H9 (cell line): ENCODE results near the gene SHISA9. TPM values are rescaled to one million over a fixed set of nuclear protein-coding genes. Genes with fewer than 3 reads are reported as not detected.

ENCODE experiments used
- DNase-seq: peaks from one replicate; pipeline ENCODE4 v3.0.0-alpha.2; 2017
- H2AFZ ChIP-seq: one replicate; pipeline ENCODE4 v1.6.1; 2013; ENCODE audit warnings: mild to moderate bottlenecking, low read length, control low read depth, moderate library complexity
- H2AK5ac ChIP-seq: 2 replicates; pipeline ENCODE4 v1.6.1; 2013; ENCODE audit warnings: low read length, control low read depth, mixed read lengths; ENCODE audit not compliant: insufficient read length
- H2BK120ac ChIP-seq: one replicate; pipeline ENCODE4 v1.6.1; 2013; ENCODE audit warnings: low read depth, mild to moderate bottlenecking, low read length, control low read depth, inconsistent platforms; ENCODE audit not compliant: poor library complexity, severe bottlenecking
- H2BK12ac ChIP-seq: 2 replicates; pipeline ENCODE4 v1.6.1; 2013; ENCODE audit warnings: low read length, control low read depth, mixed read lengths, low read depth; ENCODE audit not compliant: insufficient read length
- H2BK15ac ChIP-seq: 2 replicates; pipeline ENCODE4 v1.6.1; 2013; ENCODE audit warnings: low read depth, low read length, control low read depth
- H2BK20ac ChIP-seq: one replicate; pipeline ENCODE4 v1.6.1; 2013; ENCODE audit warnings: low read depth, mild to moderate bottlenecking, low read length, control low read depth, inconsistent platforms; ENCODE audit not compliant: poor library complexity, severe bottlenecking
- H2BK5ac ChIP-seq: 2 replicates; pipeline ENCODE4 v1.6.1; 2013; ENCODE audit warnings: low read length, control low read depth, mixed read lengths; ENCODE audit not compliant: insufficient read length
- H3K14ac ChIP-seq: 2 replicates; pipeline ENCODE4 v1.6.1; 2013; ENCODE audit warnings: low read length, control low read depth; ENCODE audit not compliant: insufficient read depth
- H3K18ac ChIP-seq: 2 replicates; pipeline ENCODE4 v1.6.1; 2013; ENCODE audit warnings: low read depth, mild to moderate bottlenecking, mixed read lengths, low read length, control low read depth; ENCODE audit not compliant: insufficient read length
- H3K23ac ChIP-seq: 2 replicates; pipeline ENCODE4 v1.6.1; 2013; ENCODE audit warnings: low read length, control low read depth, mixed read lengths, low read depth; ENCODE audit not compliant: insufficient read length
- H3K23me2 ChIP-seq: 2 replicates; pipeline ENCODE4 v1.6.1; 2013; ENCODE audit warnings: low read depth, mild to moderate bottlenecking, mixed read lengths, low read length, control low read depth; ENCODE audit not compliant: insufficient read length, poor library complexity, severe bottlenecking
- H3K27ac ChIP-seq: 2 replicates; pipeline ENCODE4 v1.5.1; 2013; ENCODE audit warnings: low read length, control low read depth, mixed read lengths, low read depth; ENCODE audit not compliant: insufficient read length
- H3K27me3 ChIP-seq: 2 replicates; pipeline ENCODE4 v1.6.1; 2013; ENCODE audit warnings: low read length, control low read depth, inconsistent platforms; ENCODE audit not compliant: insufficient read depth
- H3K4ac ChIP-seq: 2 replicates; pipeline ENCODE4 v1.6.1; 2013; ENCODE audit warnings: low read depth, mild to moderate bottlenecking, control low read depth, inconsistent platforms, low read length, moderate library complexity
- H3K4me1 ChIP-seq: 2 replicates; pipeline ENCODE4 v1.6.1; 2013; ENCODE audit warnings: low read length, control low read depth, inconsistent platforms; ENCODE audit not compliant: insufficient read depth
- H3K4me2 ChIP-seq: 2 replicates; pipeline ENCODE4 v1.6.1; 2013; ENCODE audit warnings: low read length, control low read depth, mixed read lengths; ENCODE audit not compliant: insufficient read length, insufficient read depth
- H3K56ac ChIP-seq: 2 replicates; pipeline ENCODE4 v1.6.1; 2013; ENCODE audit warnings: low read depth, mild to moderate bottlenecking, mixed read lengths, low read length, control low read depth; ENCODE audit not compliant: insufficient read length
- H3K79me1 ChIP-seq: 2 replicates; pipeline ENCODE4 v1.6.1; 2013; ENCODE audit warnings: low read depth, mild to moderate bottlenecking, moderate library complexity, low read length, control low read depth, inconsistent platforms; ENCODE audit not compliant: insufficient read depth, poor library complexity, severe bottlenecking
- H3K79me2 ChIP-seq: 2 replicates; pipeline ENCODE4 v1.6.1; 2013; ENCODE audit warnings: low read length, control low read depth, inconsistent platforms; ENCODE audit not compliant: insufficient read depth
- H3K9ac ChIP-seq: 2 replicates; pipeline ENCODE4 v1.6.1; 2013; ENCODE audit warnings: low read length, control low read depth, mixed read lengths; ENCODE audit not compliant: insufficient read length; ENCODE audit errors: extremely low read depth
- H3K9me3 ChIP-seq: one replicate; pipeline ENCODE4 v1.6.1; 2013; ENCODE audit warnings: low read depth, low read length, inconsistent platforms; ENCODE audit not compliant: control insufficient read depth
- H3T11ph ChIP-seq: one replicate; pipeline ENCODE4 v1.6.1; 2013; ENCODE audit warnings: mild to moderate bottlenecking, low read length, control low read depth, inconsistent platforms
- H4K20me1 ChIP-seq: one replicate; pipeline ENCODE4 v1.6.1; 2013; ENCODE audit not compliant: control insufficient read depth, insufficient read length, insufficient read depth
- H4K5ac ChIP-seq: 2 replicates; pipeline ENCODE4 v1.6.1; 2013; ENCODE audit warnings: low read depth, mild to moderate bottlenecking, mixed read lengths, low read length, control low read depth; ENCODE audit not compliant: insufficient read length
- H4K8ac ChIP-seq: replicated peaks from 2 replicates; pipeline ENCODE4 v1.6.1; 2013; ENCODE audit warnings: low read length, control low read depth, mixed read lengths, low read depth; ENCODE audit not compliant: insufficient read length
- H4K91ac ChIP-seq: 2 replicates; pipeline ENCODE4 v1.6.1; 2013; ENCODE audit warnings: low read depth, mild to moderate bottlenecking, moderate library complexity, mixed read lengths, low read length, control low read depth; ENCODE audit not compliant: insufficient read length
- H3K27ac Mint-ChIP-seq, 3 experiments: 2 replicates in 2 of 3; 3 replicates in 1 of 3; pipeline ENCODE4 v1.8.0; 2020 to 2021; ENCODE audit warnings: mixed read lengths in 3 of 3, mild to moderate bottlenecking in 1 of 3, moderate library complexity in 1 of 3
- H3K27me3 Mint-ChIP-seq: 2 replicates; pipeline ENCODE4 v1.8.0; 2021; ENCODE audit warnings: low read depth, mild to moderate bottlenecking, moderate library complexity, mixed read lengths
- H3K36me3 Mint-ChIP-seq, 3 experiments: 2 replicates in 2 of 3; 3 replicates in 1 of 3; pipeline ENCODE4 v1.8.0; 2020 to 2021; ENCODE audit warnings: low read depth in 3 of 3, mixed read lengths in 3 of 3; ENCODE audit not compliant: insufficient read depth in 1 of 3
- H3K4me1 Mint-ChIP-seq, 2 experiments: 2 replicates each; pipeline ENCODE4 v1.8.0; 2020; ENCODE audit warnings: mixed read lengths in 2 of 2
- H3K4me3 Mint-ChIP-seq, 2 experiments: 2 replicates in 1 of 2; 3 replicates in 1 of 2; pipeline ENCODE4 v1.8.0; 2020 to 2021; ENCODE audit warnings: mild to moderate bottlenecking in 2 of 2, mixed read lengths in 2 of 2, moderate library complexity in 1 of 2
- H3K9me3 Mint-ChIP-seq, 2 experiments: 2 replicates in 1 of 2; 3 replicates in 1 of 2; pipeline ENCODE4 v1.8.0; 2020; ENCODE audit warnings: mild to moderate bottlenecking in 2 of 2, mixed read lengths in 2 of 2, moderate library complexity in 1 of 2
- CTCF ChIP-seq: fragments of 200-600 bp; sonication (generic); conservative IDR thresholded peaks from 3 replicates; pipeline ENCODE4 v1.8.0; 2021; ENCODE audit warnings: antibody characterized with exemption, mild to moderate bottlenecking
- WGBS: extraction: QIAGEN DNeasy Blood & Tissue Kit; methylation state at CpG from one replicate; pipeline ENCODE4 v1.1.7; 2013; ENCODE audit warnings: missing lambda C conversion rate, low lambda C conversion rate, mixed read lengths; ENCODE audit not compliant: insufficient read length; ENCODE audit errors: extremely low coverage; 5-methylcytosine and 5-hydroxymethylcytosine counted together
- total RNA-seq: library from RNA; stranded (reverse); gene quantifications from 2 replicates; pipeline ENCODE4 v1.2.1, GENCODE V29; 2021

SHISA9 gene
- total RNA-seq, 1 experiment from 2014 or later: 7.0 TPM

DNA sequence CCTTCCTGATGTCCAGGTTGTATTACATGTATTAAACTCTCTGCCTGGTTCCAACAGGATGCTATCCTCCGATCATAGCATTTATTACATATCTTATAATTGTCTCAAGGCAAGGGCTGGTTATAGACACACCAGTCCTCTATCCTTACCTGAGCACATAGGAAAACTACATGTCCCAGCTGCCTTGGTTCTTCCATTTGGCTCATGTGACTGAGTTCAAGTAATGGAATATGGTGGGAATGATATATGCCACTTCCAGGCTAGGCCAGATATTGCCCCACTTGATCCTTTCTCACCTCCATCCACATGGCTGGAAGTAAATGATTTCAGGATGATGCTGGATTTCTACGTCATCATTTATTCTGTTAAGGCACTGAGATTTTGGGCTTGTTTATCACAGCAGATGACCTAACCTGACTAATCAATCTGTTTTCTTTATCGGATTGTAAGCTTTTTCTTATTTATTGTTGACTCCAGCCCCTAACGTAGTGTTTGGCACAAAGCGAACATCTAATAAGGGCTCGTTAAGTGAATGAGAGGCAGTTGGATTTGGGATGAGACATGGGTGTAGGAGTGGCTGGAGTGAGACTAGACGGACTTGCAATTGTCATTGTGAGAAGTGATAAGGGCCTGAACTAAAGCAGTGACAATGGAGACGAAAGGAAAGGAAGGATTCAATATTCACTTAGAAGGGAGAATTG lies 8.2 kb upstream of the SHISA9 start:
- Histone ChIP-seq H3K23ac (no peak overlapping the region), H4K20me1 (no peaks in the 10 kb centered on the region), H2BK15ac (no peak overlapping the region), H3K56ac (no peak overlapping the region), H3K4me2 (no peak overlapping the region), H4K5ac (no peak overlapping the region), H3K4ac (no peak overlapping the region), H2BK12ac (no peak overlapping the region), H3K79me2 (no peaks in the 10 kb centered on the region), H3K79me1 (no peaks in the 10 kb centered on the region), H2BK5ac (no peak overlapping the region), H2AFZ (no peak overlapping the region), H3K27ac (no peak overlapping the region), H2AK5ac (no peak overlapping the region), H3K27me3 (no peaks in the 10 kb centered on the region), H4K8ac (no peak overlapping the region), H3K9ac (no peak overlapping the region), H3K4me1 (no peaks in the 10 kb centered on the region), H4K91ac (no peak overlapping the region), H3K9me3 (no peaks in the 10 kb centered on the region), H3T11ph (no peak overlapping the region), H2BK120ac (no peak overlapping the region), H3K14ac (no peak overlapping the region), H2BK20ac (no peak overlapping the region), H3K23me2 (no peaks in the 10 kb centered on the region), H3K18ac (no peak overlapping the region)
- Mint-ChIP-seq H3K4me1 (peaks cover 9 to 10% of the 10 kb centered on the region in 2 experiments), H3K36me3 (no peaks in the 10 kb centered on the region; a peak in 1 of 7 replicates), H3K27me3 (peaks cover 3% of the 10 kb centered on the region), H3K9me3 (no peaks in the 10 kb centered on the region; a peak in 2 of 5 replicates), H3K4me3 (no peak overlapping the region), H3K27ac (no peak overlapping the region; a peak in 1 of 7 replicates)
- WGBS: no CpG with 5 or more reads among the region's 8 CpGs
- TF ChIP-seq CTCF: no peak
- no peak for DNase-seq
